A673 (cell line): Measurements from ENCODE around the gene CFAP157. TPM values are rescaled to one million over a fixed set of nuclear protein-coding genes. Genes with fewer than 3 reads are reported as not detected.

Experiments used
- BruUV-seq: library from RNA; stranded (reverse); fragments of 400-500 nt; replicated peaks from 2 replicates; lab custom pipeline; 2021; lab: Mats Ljungman, UMichigan
- CTCF ChIA-PET: fragments of 300-600 bp; sonication (Branson Sonifier 250); formaldehyde crosslinking; loops from one replicate; lab custom pipeline; 2022; ENCODE audit warnings: antibody characterized with exemption; lab: Charles Lee
- POLR2A ChIA-PET: fragments of 300-600 bp; sonication (Branson Sonifier 250); formaldehyde crosslinking; loops from one replicate; lab custom pipeline; 2022; ENCODE audit warnings: antibody characterized with exemption; ENCODE audit not compliant: low non-redundant PET; lab: Charles Lee
- DNase-seq: peaks from one replicate; pipeline ENCODE4 v3.0.0-alpha.2; 2015; ENCODE audit warnings: low spot score
- H3K27ac ChIP-seq: fragments of 200-600 bp; sonication (generic); 2 replicates; pipeline ENCODE4 v1.5.1; 2016; ENCODE audit warnings: mixed run types, low read depth, mild to moderate bottlenecking, mixed read lengths, antibody characterized with exemption, low read length; ENCODE audit not compliant: poor library complexity, severe bottlenecking
- H3K27me3 ChIP-seq: fragments of 200-600 bp; sonication (generic); replicated peaks from 2 replicates; pipeline ENCODE4 v1.6.1; 2017; ENCODE audit warnings: mixed run types, low read depth, mild to moderate bottlenecking, mixed read lengths, antibody characterized with exemption, low read length; ENCODE audit not compliant: insufficient read depth, poor library complexity
- H3K36me3 ChIP-seq: fragments of 200-600 bp; sonication (generic); 2 replicates; pipeline ENCODE4 v1.6.1; 2016; ENCODE audit warnings: mixed run types, mild to moderate bottlenecking, mixed read lengths, antibody characterized with exemption, low read length; ENCODE audit not compliant: insufficient read depth, poor library complexity, severe bottlenecking
- H3K4me1 ChIP-seq: fragments of 200-600 bp; sonication (generic); 2 replicates; pipeline ENCODE4 v1.6.1; 2017; ENCODE audit warnings: mixed run types, mild to moderate bottlenecking, mixed read lengths, antibody characterized with exemption, low read length; ENCODE audit not compliant: insufficient read depth, poor library complexity, severe bottlenecking
- H3K4me3 ChIP-seq: fragments of 200-600 bp; sonication (generic); 2 replicates; pipeline ENCODE4 v1.5.1; 2016; ENCODE audit warnings: low read depth, mixed run types, mild to moderate bottlenecking, mixed read lengths, low read length; ENCODE audit not compliant: poor library complexity, severe bottlenecking
- H3K9me3 ChIP-seq: fragments of 200-600 bp; sonication (generic); 2 replicates; pipeline ENCODE4 v1.6.1; 2016; ENCODE audit warnings: mixed run types, low read depth, mild to moderate bottlenecking, mixed read lengths, antibody characterized with exemption, low read length; ENCODE audit not compliant: poor library complexity, severe bottlenecking
- EZH2 ChIP-seq: fragments of 200-600 bp; sonication (generic); IDR thresholded peaks from 2 replicates; pipeline ENCODE4 v1.6.1; 2017; ENCODE audit warnings: borderline replicate concordance, low read depth, mild to moderate bottlenecking, mixed read lengths, antibody characterized with exemption, low read length; ENCODE audit not compliant: poor library complexity, severe bottlenecking
- intact Hi-C: fragments of 100-400 bp; cut with micrococcal nuclease; formaldehyde crosslinking; loops from one replicate; pipeline ENCODE4 v1.10.0; 2022; ENCODE audit not compliant: unreplicated experiment
- total RNA-seq: library from RNA; stranded (reverse); gene quantifications from 2 replicates; pipeline ENCODE4 v1.2.3, GENCODE V29; 2021
- TF ChIP-seq, protein P1 (sequence below): fragments of 300-800, 200-600 bp; sonication (generic); conservative IDR thresholded peaks from 2 replicates; pipeline ENCODE4 v1.5.1; 2017; ENCODE audit warnings: low read depth, mild to moderate bottlenecking, antibody characterized with exemption, low read length, moderate library complexity, mixed read lengths

Gene CFAP157
- total RNA-seq, 1 experiment from 2014 or later: not detected

GRCh38 chr9:127742435-127743088, 35.8 kb downstream of the CFAP157 start:
- CTCF ChIA-PET: interaction anchor here (2.9 kb wide), 1 partner anchor 8 kb away, joined by 7 read pairs; the partner anchor contains the start of gene TOR2A
- Histone ChIP-seq H3K27me3 (no peaks in the 10 kb centered on the region), H3K9me3 (no peaks in the 10 kb centered on the region), H3K4me3 (peak overlapping the region; percentile 30), H3K4me1 (no peaks in the 10 kb centered on the region), H3K36me3 (no peaks in the 10 kb centered on the region), H3K27ac (no peak overlapping the region)
- intact Hi-C loops: no loop called here
- POLR2A ChIA-PET: no interaction called here
- TF ChIP-seq, protein P1, sequence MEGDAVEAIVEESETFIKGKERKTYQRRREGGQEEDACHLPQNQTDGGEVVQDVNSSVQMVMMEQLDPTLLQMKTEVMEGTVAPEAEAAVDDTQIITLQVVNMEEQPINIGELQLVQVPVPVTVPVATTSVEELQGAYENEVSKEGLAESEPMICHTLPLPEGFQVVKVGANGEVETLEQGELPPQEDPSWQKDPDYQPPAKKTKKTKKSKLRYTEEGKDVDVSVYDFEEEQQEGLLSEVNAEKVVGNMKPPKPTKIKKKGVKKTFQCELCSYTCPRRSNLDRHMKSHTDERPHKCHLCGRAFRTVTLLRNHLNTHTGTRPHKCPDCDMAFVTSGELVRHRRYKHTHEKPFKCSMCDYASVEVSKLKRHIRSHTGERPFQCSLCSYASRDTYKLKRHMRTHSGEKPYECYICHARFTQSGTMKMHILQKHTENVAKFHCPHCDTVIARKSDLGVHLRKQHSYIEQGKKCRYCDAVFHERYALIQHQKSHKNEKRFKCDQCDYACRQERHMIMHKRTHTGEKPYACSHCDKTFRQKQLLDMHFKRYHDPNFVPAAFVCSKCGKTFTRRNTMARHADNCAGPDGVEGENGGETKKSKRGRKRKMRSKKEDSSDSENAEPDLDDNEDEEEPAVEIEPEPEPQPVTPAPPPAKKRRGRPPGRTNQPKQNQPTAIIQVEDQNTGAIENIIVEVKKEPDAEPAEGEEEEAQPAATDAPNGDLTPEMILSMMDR: no peak
- TF ChIP-seq EZH2: no peak
- DNase-seq: peak; percentile 77
- no TSS peak for BruUV-seq

GRCh38 chr9:127744398-127745110, 37.8 kb downstream of the CFAP157 start:
- no TSS peak for BruUV-seq
- intact Hi-C loops: no loop called here

DNA sequence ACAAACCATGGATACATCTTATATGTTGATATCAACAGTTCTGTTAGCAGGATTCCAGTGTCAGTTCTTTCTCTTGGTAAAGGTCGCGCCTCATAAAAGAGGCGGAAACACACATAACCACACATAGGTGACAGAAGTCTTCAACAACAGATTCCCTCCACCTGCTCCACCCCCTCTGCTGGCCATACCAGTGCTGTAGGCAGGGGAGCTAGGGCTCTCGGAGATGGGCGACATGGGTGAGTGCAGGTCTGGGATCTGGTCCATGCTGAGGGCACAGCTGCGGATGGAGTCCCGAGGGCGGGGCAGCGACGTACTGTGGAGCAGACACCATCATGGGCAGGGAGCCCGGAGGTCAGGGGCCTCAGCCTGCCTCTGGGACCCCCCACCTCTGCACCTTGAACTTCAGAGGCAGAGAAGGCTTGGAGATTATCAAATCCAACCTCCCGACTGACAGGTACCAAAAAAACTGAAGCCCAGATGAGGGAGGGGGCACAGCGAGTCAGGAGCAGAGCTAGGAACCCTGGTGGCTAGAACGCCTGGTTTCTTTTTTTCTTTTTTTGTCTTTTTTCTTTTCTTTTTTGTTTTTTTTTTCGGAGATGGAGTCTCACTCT, 40.3 kb downstream of the CFAP157 start:
- no peak for DNase-seq
- Histone ChIP-seq H3K9me3 (no peaks in the 10 kb centered on the region), H3K36me3 (no peaks in the 10 kb centered on the region), H3K27me3 (peaks cover 11% of the 10 kb centered on the region), H3K27ac (no peak overlapping the region), H3K4me3 (no peak overlapping the region), H3K4me1 (no peaks in the 10 kb centered on the region)
- intact Hi-C loops: no loop called here
- TF ChIP-seq EZH2: no peak
- TF ChIP-seq, protein P1: no peak
- ChIA-PET POLR2A (no interaction called here), CTCF (no interaction called here)
- no TSS peak for BruUV-seq

More at GRCh38 chr9:127744398-127745110, 37.8 kb downstream of the CFAP157 start:
- ChIA-PET POLR2A (no interaction called here), CTCF (interaction anchor here (2.9 kb wide), 1 partner anchor 10 kb away, joined by 7 read pairs; the partner anchor contains the start of gene TOR2A)
- Histone ChIP-seq H3K36me3 (no peaks in the 10 kb centered on the region), H3K4me1 (no peaks in the 10 kb centered on the region), H3K27ac (no peak overlapping the region), H3K4me3 (no peak overlapping the region), H3K9me3 (no peaks in the 10 kb centered on the region), H3K27me3 (no peaks in the 10 kb centered on the region)
- no peak for DNase-seq
- TF ChIP-seq EZH2: no peak
- TF ChIP-seq, protein P1: no peak
